Measurements from ENCODE around the gene SH2D3A. TPM values are rescaled to one million over a fixed set of nuclear protein-coding genes. Genes with fewer than 3 reads are reported as not detected.

SH2D3A gene
- total and polyA plus RNA-seq, 2 of the 4 experiments (the other 2 are of a cell fraction): under 0.01 to 0.09 TPM

DNA sequence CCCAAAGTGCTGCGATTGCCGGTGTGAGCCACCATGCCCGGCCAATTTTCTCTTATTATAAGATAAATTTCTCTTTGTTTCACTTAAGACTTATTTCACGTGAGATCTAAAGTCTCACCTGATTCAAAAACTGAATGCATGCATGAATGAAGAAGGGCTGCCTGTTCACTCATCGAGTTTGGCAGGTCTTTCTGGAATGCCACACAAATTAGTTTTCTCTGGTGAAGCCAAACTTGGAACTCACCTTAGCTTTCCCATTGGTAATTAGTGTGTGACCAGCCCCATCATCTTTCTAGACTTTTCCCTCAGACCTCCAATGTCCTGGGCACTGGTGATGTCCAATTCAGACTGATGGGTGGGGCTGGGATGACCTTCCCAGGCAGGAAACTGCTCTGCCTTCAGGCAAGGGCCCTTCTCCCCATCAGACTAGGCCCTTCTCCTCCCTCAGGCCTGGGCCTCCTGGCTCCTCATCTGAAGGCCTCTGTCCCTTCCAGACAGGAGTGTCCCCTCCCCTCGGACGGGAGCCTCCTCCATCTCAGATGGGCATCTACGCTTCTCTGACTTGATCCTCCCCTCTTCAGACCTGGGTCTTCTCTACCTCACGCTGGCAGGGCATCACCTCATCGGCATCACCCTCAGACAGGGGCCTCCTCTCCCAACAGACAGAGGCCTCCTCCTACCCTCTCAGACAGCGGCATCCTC is 61.2 kb downstream of the SH2D3A start:
- CTCF ChIA-PET: no interaction called here
- H2AK9ac ChIP-seq (replicated peaks; ENCODE audit: low read depth, low read length, poor library complexity): no peak overlapping the region
- H4K20me1 ChIP-seq (ENCODE audit: insufficient read depth, low read length): no peaks in the 10 kb centered on the region
- H3K14ac ChIP-seq (replicated peaks; ENCODE audit: low read depth, low read length): no peak overlapping the region
- H2BK120ac ChIP-seq (ENCODE audit: low read depth, low read length): no peak overlapping the region
- H3K56ac ChIP-seq (ENCODE audit: extremely low read depth, insufficient read depth, low read length): no peak overlapping the region
- H4K5ac ChIP-seq (ENCODE audit: low read depth, low read length): no peak overlapping the region
- no peak for TF ChIP-seq MXI1 (IDR thresholded peaks at IDR 0.05; ENCODE audit: borderline replicate concordance, low read depth, low read length)
- BruUV-seq (replicated peaks): no TSS peak
- H3K9ac ChIP-seq (ENCODE audit: low read depth, low read length): no peak overlapping the region
- no peak overlapping the region for H4K8ac ChIP-seq (ENCODE audit: low read depth in 2 of 2, low read length in 2 of 2)
- H2BK5ac ChIP-seq (ENCODE audit: low read depth, low read length, poor library complexity, severe bottlenecking): no peak overlapping the region
- H3K18ac ChIP-seq (ENCODE audit: low read depth, low read length): no peak overlapping the region
- H2BK20ac ChIP-seq (ENCODE audit: low read depth, low read length): no peak overlapping the region
- ATAC-seq (ENCODE audit: low read depth) (no peak), DNase-seq (no peak)
- no peak overlapping the region for H3K27ac ChIP-seq (ENCODE audit: insufficient read depth, low read length)
- peaks cover 2% of the 10 kb centered on the region; the same call in 1 of the 2 replicates for H3K27me3 ChIP-seq (ENCODE audit: control insufficient read depth, insufficient read depth, low read length)
- no peak overlapping the region for H3K4me3 ChIP-seq (ENCODE audit: insufficient read depth, low read depth, low read length)
- H3K4ac ChIP-seq (ENCODE audit: low read depth, low read length): no peak overlapping the region
- dilution Hi-C loops (cut with HindIII; ENCODE audit: low sequenced_read_pairs, unreplicated experiment): no loop called here
- no peaks in the 10 kb centered on the region for H3K9me1 ChIP-seq (ENCODE audit: insufficient read depth, low read length)
- no peak overlapping the region for H2BK15ac ChIP-seq (ENCODE audit: low read depth, low read length)
- H3K36me3 ChIP-seq (ENCODE audit: control insufficient read depth, insufficient read depth, low read length): no peaks in the 10 kb centered on the region
- no peaks in the 10 kb centered on the region for H3K9me3 ChIP-seq (ENCODE audit: control insufficient read depth, insufficient read depth, low read length)
- H3K23ac ChIP-seq (ENCODE audit: low read depth, low read length): no peak overlapping the region
- no peak overlapping the region for H3K4me2 ChIP-seq (ENCODE audit: low read depth, low read length)
- POLR2A ChIA-PET (ENCODE audit: unreplicated experiment): no interaction called here
- no peak overlapping the region for H2AFZ ChIP-seq (replicated peaks; ENCODE audit: low read length, poor library complexity)
- in situ Hi-C loops (cut with MboI; ENCODE audit: low sequenced_read_pairs): no loop called here
- H3K79me1 ChIP-seq (ENCODE audit: low read depth in 1 of 2, low read length in 2 of 2): no peaks in the 10 kb centered on the region
- no peak overlapping the region for H4K91ac ChIP-seq (ENCODE audit: insufficient read depth, low read depth, low read length)
- intact Hi-C loops (cut with micrococcal nuclease): no loop called here
- 79% methylated on average over 3 of the region's 11 CpGs; no CpG with 5 or more reads in 1 of the 2 experiments for WGBS, 2 experiments (ENCODE audit: extremely low coverage in 2 of 2, insufficient read length in 1 of 2)
- H3K4me1 ChIP-seq (ENCODE audit: control insufficient read depth, insufficient read depth, low read length): no peaks in the 10 kb centered on the region
- no peak overlapping the region for H2AK5ac ChIP-seq (ENCODE audit: low read depth, low read length)

Small RNA genes lying within 50 kb of the gene (microRNA-seq; reads per million reads assigned to microRNA genes)
- gene MIR6791 (ENCODE audit: unreplicated experiment): not detected

Other genes with a start within 250 kb of the SH2D3A start
- gene TNFSF9, start 236.4 kb downstream of the SH2D3A start, total RNA-seq (2012; rRNA removed): not detected in 2 replicates
- gene TNFSF9, start 236.4 kb downstream of the SH2D3A start, polyA plus RNA-seq (2012; rRNA removed): 0.10 and 0.11 TPM in 2 replicates
- gene CD70, start 176.3 kb downstream of the SH2D3A start, total RNA-seq (2012; rRNA removed): not detected in 2 replicates
- not detected in 2 replicates for gene CD70, start 176.3 kb downstream of the SH2D3A start, polyA plus RNA-seq (2012; rRNA removed)
- not detected in 2 replicates for gene TNFSF14, start 97.3 kb downstream of the SH2D3A start, total RNA-seq (2012; rRNA removed)
- gene TNFSF14, start 97.3 kb downstream of the SH2D3A start, polyA plus RNA-seq (2012; rRNA removed): not detected in 2 replicates
- 0.28 TPM in 1 of 2 replicates, not detected in the other for gene C3, start 46.8 kb downstream of the SH2D3A start, total RNA-seq (2012; rRNA removed)
- gene C3, start 46.8 kb downstream of the SH2D3A start, polyA plus RNA-seq (2012; rRNA removed): 0.36 and 0.53 TPM in 2 replicates
- gene GPR108, start 29.9 kb downstream of the SH2D3A start, total RNA-seq (2012; rRNA removed): 17.5 and 28.0 TPM in 2 replicates
- gene GPR108, start 29.9 kb downstream of the SH2D3A start, polyA plus RNA-seq (2012; rRNA removed): 38.9 and 44.2 TPM in 2 replicates
- 32.8 and 39.1 TPM in 2 replicates for gene TRIP10, start 27.8 kb downstream of the SH2D3A start, total RNA-seq (2012; rRNA removed)
- gene TRIP10, start 27.8 kb downstream of the SH2D3A start, polyA plus RNA-seq (2012; rRNA removed): 47.0 and 50.7 TPM in 2 replicates
- not detected in 2 replicates for gene VAV1, start 5.3 kb upstream of the SH2D3A start, total RNA-seq (2012; rRNA removed)
- gene VAV1, start 5.3 kb upstream of the SH2D3A start, polyA plus RNA-seq (2012; rRNA removed): not detected in 2 replicates
- gene ADGRE1, start 120.1 kb upstream of the SH2D3A start, total RNA-seq (2012; rRNA removed): not detected in 2 replicates
- gene ADGRE1, start 120.1 kb upstream of the SH2D3A start, polyA plus RNA-seq (2012; rRNA removed): not detected in 2 replicates

Measured in IMR-90 (cell line).